Measurements from ENCODE around the gene CNTN3.

CNTN3 gene

DNA sequence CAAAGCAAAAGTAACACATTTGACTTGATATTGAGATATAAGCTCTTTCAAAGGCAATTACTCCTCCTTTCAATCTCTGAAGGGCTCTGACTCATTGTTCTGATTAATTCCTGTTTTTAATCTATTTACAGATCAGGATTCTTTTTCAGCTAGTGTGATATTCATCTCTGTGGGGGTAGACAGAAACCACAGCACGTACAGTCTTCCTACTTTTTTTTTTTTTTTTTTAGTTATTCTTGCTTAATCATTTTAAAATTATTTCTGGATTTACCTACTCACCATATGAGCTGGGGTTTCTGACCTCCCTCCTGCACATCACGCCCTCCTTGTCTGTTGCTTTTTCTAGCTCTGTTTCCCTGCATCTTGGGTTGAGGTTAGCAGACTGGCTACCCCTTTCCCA lies 1.4 kb downstream of the CNTN3 start:
- no peak for DNase-seq (ENCODE audit: extremely low read depth in 1 of 2, low read depth in 1 of 2)

DNA sequence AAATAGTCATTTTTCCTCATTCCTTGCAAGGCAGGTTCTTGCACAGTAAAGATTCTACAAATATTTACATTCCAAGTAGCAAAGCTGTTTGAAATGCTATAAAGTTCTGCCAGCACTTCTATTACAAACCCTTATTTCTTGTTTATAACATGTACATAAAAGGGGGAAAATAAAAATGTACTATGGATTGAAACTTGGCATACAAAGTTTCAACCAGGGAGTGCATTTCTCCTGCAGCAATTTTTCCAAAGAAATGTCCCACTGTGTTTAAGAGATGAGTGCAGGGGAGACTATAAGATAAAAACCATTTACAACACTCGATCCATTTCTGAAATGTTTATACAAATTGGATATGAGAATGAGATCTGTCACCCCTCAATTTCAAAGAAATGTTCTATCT lies 3.3 kb downstream of the CNTN3 start:
- no peak for DNase-seq (ENCODE audit: extremely low read depth in 1 of 2, low read depth in 1 of 2)

DNA sequence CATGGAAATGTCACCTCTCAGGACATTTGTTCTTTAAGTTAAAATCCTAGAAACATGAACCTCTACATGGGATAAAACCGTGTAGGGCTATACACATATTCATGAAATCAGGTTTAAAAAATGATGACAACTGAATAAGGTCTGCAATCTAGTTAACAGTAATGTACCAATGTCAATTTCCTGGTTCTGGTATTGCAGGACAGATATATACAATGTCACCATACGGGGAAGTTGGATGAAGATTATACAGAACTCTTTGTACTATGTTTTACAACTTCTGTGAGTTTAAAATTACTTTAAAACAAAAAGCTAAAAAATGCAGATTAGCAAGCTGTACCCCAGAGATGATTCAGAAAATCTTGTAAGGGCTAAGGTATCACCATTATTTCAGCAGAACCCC lies 6.7 kb downstream of the CNTN3 start:
- DNase-seq (ENCODE audit: extremely low read depth in 1 of 2, low read depth in 1 of 2): no peak

DNA sequence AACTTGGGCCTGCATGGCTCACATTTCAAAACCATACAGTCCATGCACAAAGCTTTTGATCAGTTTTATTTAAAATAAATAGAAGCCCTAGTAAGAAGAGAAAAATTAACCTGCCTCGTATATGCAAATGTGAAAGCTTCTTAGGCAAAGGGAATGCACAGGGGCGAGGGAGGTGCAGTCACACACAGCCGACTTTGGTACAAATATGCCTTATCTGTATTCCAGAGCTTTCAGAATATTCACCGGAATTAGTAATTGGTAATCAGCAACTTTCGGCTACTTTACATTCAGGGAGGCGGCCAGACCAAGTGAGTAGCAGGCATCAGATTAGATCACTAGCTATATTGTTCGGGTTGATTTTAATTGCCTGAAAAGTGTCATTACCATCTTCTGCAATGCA lies 7.5 kb downstream of the CNTN3 start:
- no peak for DNase-seq (ENCODE audit: extremely low read depth in 1 of 2, low read depth in 1 of 2)

DNA sequence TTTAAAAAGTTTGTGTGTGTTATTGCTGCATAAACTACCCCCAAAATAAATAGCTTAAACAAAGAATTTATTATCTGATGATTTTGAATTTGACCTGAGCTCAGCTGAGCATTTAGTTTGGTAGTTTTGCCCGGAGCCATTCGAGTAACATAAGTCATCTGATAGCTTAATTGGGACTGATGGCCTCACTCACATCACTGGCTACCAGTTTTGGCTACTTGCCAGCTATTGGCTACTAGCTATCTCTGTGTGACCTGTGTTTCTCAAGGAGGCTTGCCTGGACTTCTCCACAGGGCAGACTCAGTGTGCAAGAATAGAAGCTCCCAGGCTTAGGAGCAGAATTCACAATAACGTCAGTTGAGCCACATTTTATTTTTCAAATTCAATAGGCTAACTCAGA lies 9.0 kb downstream of the CNTN3 start:
- DNase-seq (ENCODE audit: extremely low read depth in 1 of 2, low read depth in 1 of 2): no peak

DNA sequence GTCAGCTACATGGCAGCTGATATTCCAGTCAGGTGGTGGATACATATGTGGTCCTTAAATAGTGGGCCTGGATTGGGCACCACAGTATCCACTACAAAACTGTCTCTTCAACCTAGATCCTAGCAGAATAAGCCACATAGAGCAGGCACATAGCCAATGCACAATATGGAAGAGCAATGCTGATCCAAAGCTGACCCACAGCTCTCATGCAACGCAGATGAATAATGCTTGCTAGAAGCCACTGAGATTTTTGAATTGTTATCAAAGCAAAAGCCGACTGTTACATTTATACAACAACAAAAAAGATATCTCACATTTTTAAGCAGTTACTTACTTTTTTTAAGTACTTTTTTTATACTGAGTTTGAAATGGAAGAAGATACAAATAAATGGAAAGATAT lies 11.2 kb downstream of the CNTN3 start:
- no peak for DNase-seq (ENCODE audit: extremely low read depth in 1 of 2, low read depth in 1 of 2)

DNA sequence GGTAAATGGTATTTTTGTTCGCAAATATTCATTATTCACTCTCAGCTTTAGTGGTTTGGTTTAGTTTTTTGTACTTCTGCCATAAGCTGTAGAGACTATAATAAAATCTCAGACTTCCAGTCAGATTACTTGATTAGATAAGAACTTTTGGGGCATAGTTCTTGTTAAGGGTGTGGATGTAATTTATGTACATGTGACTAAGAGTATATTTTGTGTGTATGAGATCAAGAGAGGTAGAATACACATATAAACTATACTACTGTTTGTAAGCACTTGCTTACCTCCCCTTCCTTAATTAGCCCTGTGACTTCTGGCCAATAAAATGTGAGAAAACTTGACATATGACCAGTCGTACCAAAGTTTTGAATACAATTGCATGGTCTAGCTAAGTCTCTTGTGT lies 12.0 kb downstream of the CNTN3 start:
- no peak for DNase-seq (ENCODE audit: extremely low read depth in 1 of 2, low read depth in 1 of 2)

DNA sequence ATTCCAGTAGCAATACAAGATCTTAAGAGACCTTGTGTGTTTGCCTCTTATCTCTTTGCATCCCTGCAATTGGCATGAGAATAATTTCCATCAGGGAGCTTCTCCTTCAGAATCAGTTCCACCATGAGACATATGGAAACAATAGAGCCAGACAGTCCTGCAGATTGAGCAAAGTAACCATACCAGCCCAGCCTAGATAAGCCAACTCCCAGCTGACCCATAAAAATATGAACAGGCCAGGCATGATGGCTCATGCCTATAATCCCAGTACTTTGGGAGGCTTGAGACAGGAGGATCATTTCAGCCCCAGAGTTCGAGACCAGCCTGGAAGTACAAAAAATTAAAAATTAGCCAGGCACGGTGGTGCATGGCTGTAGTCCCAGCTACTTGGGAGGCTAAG lies 12.7 kb downstream of the CNTN3 start:
- no peak for DNase-seq (ENCODE audit: extremely low read depth in 1 of 2, low read depth in 1 of 2)

DNA sequence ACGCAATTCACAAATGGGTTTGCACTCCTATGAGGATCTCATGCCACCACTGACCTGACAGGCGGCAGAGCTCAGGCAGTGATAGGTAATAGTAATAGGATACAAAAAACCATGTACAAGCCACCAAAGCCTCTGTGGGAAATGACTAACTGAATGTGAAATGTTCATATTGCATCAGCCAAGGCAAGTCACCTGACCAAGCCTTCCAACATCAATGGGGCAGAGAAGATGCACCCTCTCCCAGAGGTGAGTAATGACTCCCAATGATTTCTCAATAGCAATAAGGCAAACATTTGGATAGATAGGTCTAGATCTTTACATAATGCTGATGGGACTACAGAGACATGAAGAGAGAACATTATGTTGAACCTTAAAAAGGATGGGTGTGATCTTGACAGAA lies 14.9 kb downstream of the CNTN3 start:
- DNase-seq (ENCODE audit: extremely low read depth in 1 of 2, low read depth in 1 of 2): no peak

DNA sequence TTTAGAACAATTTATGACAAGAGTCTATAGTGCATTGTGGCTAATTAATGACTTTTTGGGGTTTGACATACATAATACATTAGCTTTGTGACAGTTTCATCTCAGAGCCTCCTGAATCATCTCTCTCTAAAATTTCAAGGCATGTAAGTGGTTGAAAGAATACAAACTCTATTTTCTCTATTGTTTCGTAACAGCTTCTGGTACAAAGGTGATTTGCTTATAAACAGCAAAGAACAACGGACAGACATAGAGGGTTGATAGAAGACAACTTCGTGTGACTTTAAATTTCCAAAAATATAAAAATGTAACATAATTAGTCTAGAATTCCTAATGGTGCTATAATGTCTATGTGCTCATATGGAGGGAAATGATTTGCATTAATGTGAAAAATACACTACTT lies 21.3 kb downstream of the CNTN3 start:
- no peak for DNase-seq (ENCODE audit: extremely low read depth in 1 of 2, low read depth in 1 of 2)

DNA sequence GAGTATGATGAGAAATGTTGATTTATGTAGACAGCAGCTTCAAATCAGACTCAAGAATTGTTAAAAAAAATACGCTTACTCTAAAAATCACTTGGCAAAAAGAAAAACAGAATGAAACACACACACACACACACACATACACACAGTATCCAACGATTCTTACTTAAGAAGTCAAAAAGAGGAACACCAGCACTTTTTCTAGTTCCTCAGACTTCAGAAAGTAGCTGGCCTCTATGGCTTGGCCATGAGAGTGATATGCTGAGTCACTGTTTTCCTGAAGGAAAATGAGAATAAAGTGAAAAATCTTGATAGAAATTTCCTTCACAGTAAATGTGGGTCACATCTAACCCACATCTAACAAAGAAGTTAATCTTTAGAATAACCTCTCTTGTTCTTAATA lies 22.1 kb downstream of the CNTN3 start:
- no peak for DNase-seq (ENCODE audit: extremely low read depth in 1 of 2, low read depth in 1 of 2)

DNA sequence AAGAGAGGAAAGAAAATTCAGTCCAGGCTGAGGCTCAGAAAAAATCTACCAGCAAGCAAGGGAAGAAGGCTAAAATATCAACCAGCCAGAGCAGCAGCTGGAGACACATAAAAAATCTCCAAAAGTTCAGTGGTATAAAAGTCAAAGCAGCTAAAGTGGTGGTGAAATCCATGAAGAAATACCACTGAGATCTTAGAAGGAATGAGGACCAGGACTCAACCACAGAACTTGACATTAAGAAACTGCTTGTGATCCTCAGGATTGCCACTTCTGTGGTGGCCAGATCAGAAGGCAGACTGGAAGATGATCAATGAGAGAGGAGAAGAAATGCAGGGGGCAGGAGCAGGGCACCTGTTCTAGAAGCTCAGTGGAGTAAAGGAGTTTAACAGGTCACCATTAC lies 22.5 kb downstream of the CNTN3 start:
- no peak for DNase-seq (ENCODE audit: extremely low read depth in 1 of 2, low read depth in 1 of 2)

DNA sequence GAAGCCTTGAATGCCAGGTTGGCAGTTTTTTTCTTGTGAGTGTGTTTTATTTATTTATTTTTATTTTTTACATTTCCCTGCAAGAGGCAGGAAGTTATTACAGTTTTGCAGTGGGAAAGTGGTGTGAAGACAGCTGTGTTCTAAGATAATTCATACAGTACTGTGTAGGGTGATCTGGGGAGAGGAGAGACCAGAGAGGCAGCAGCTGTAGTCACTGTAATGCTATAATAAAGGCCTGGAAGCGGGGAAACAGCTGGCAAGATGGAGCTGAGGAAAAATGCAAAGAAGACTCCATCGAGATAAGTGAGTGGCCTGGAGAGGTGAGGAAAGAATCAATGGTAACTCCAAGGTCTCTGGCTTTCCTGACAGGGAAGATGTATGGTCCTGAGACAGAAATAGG lies 23.1 kb downstream of the CNTN3 start:
- no peak for DNase-seq (ENCODE audit: extremely low read depth in 1 of 2, low read depth in 1 of 2)

DNA sequence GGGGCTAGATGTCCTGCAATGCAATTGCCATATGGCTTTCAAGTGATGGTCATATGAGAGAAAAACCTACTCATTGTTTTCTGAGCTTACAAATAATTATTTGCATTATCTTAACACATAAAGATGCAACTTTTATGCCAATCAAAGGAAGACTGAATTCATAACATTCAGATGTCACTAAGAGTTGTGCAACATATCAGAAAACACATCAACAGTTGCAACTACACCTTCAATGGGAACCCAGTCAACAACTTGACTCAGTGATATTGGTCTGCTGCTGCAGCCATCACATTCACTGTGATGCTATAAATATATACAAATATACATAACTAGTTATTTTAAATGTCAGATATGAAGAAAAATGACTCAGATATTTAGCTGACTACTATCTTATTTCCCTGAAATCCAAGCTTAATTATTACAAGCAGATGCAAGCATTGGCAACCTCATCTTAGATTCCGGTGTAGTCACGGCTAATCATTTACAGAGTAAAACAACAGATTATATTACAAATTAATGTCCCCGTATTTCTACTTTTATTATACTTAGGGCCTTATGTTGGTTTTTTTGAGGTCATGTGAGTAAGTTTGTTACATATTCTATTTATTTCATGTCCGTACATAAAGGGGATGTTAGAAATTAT lies 23.7 kb downstream of the CNTN3 start:
- DNase-seq (ENCODE audit: extremely low read depth in 1 of 2, low read depth in 1 of 2): no peak

DNA sequence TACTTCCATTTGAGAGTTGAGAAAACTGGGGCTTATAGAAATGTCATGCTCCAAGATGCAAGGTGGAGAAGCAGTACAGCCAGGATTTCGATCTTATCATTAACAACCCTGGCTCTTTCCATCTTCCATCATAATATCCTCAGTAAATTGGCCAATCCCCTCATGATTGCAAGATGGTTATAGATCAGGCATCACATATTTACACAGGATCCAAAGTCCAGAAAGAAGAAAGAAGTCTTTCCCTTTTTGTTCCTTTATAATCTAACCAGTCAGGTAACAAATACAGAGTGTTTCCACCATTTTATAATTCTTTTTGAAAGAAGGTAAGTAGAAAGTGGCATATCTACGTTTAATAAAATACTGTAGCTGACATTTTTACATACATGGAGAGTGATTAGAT lies 29.7 kb downstream of the CNTN3 start:
- no peak for DNase-seq (ENCODE audit: extremely low read depth in 1 of 2, low read depth in 1 of 2)

DNA sequence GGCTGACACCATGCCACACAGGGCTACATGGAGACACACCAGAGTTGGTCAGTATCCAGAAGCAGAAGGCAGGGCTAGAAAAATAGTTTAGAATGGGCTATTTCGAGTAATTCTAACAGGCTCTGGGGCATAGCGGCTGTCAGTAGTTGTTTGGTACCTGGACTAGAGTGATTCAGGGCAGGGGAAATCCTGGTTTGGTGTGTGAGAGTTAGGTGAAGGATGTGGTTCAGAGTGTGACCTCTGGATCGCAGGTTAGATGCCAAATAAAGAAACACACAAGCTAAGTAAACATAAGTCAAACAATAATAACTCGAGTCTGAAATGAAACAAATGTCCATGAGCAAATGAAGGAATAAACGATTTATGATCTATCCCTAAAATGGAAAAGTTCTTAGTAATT lies 31.5 kb downstream of the CNTN3 start:
- no peak for DNase-seq (ENCODE audit: extremely low read depth in 1 of 2, low read depth in 1 of 2)

DNA sequence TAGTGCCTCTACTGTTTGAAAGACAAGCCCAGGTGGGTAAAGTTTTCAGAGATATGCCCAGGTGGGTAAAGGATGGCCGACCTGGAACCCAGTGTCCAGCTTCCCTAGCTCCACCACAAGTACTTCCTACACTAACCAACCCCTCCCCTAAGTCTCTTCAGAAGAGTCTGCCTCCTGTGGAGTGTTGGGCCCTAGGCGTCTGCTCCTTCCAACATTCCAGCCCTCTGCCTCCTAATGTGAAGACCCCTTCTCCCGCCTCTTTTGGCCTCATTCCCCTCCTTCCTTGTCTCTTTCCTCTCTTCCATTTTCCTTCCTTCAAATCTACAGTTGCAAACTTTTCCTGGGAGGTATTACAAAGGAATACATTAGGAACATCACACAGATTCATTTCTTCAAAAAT lies 38.6 kb downstream of the CNTN3 start:
- no peak for DNase-seq (ENCODE audit: extremely low read depth in 1 of 2, low read depth in 1 of 2)

DNA sequence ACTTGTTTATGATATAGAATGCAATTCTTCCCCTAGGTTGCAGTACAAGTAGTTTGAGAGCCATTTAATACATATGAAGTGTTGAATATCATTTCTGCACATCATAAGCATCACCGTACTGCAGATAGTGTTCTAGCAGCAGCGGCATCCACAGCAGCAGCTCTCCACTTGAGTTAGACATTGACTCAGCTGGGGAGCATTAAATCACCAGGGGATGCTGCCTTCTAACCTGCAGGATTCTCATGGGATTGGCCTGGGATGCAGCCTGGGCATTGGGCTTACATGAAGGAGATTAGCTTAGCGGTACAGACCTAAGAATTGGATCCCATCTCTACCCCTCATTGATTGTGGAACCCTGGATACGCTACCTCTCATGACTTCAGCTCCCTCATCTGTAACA lies 43.3 kb downstream of the CNTN3 start:
- DNase-seq (ENCODE audit: extremely low read depth in 1 of 2, low read depth in 1 of 2): no peak

Data from stimulated activated CD8-positive, alpha-beta memory T cell treated with anti-CD3 and anti-CD28 coated beads, Interleukin-7, amount 100 ng/mL, for 48 hours (primary cell).